OCI-LY1 (cell line): Measurements from ENCODE around the gene PLCB4.

Experiments
- EZH2 ChIP-seq: fragments of 200-600 bp; sonication (generic), shearing (Covaris generic); IDR thresholded peaks from 2 replicates; pipeline ENCODE4 v1.8.0; 2017; ENCODE audit warnings: borderline replicate concordance, mixed run types, mild to moderate bottlenecking, antibody characterized with exemption, low read length, moderate library complexity, mixed read lengths
- TF ChIP-seq, protein P1 (sequence below): fragments of 200-600 bp; sonication (generic), shearing (Covaris generic); IDR thresholded peaks from 2 replicates; pipeline ENCODE4 v1.5.1; 2017; ENCODE audit warnings: mild to moderate bottlenecking, antibody characterized with exemption, low read length, moderate library complexity, mixed read lengths

DNA sequence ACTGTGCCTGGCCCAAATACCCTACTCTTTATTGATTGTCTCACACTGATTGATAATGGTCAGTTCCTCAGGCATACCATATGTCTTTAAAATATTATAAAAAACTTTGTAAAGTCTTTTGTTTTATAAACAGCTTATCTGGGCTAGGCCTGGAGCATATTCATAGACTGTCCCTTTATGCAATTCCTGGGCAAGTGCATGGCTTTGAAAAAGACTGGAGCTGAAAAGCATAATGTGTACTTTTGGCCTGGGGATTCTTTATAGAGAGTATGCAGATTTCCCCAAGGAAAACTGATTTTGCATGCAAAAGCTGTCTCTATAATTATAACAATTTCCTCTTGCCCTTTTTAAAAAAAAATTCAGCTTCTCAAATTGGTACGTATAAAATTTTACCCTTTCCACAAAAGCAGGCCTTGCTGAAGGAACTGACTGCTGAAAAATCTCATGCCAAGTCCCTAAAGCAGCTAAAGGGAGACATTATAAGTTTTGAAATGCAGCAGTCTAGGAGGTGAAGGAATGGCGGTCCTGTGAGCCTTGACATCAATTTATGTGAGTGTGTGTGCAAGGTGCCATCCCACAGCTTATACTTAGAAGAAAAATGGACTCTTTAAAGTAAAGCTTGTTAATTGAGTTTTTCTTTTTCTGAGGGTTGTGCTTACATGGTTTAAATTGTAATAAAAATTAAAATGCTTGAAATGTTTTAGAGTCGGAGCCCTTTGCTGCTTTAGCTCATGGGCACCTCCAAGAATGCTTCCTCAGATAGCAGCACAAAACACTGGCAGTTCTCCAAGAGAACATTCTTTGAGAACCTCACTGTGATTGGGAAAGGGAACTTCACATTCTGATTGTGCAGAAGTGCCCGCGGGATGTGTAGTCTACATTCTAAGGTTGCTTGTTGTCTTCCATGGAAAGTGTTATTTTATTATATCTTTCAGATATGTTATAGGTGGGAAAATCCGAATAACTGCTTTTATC is 43.9 kb downstream of the PLCB4 start:
- TF ChIP-seq, protein P1, sequence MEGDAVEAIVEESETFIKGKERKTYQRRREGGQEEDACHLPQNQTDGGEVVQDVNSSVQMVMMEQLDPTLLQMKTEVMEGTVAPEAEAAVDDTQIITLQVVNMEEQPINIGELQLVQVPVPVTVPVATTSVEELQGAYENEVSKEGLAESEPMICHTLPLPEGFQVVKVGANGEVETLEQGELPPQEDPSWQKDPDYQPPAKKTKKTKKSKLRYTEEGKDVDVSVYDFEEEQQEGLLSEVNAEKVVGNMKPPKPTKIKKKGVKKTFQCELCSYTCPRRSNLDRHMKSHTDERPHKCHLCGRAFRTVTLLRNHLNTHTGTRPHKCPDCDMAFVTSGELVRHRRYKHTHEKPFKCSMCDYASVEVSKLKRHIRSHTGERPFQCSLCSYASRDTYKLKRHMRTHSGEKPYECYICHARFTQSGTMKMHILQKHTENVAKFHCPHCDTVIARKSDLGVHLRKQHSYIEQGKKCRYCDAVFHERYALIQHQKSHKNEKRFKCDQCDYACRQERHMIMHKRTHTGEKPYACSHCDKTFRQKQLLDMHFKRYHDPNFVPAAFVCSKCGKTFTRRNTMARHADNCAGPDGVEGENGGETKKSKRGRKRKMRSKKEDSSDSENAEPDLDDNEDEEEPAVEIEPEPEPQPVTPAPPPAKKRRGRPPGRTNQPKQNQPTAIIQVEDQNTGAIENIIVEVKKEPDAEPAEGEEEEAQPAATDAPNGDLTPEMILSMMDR = no peak
- TF ChIP-seq EZH2 = no peak
